NCI-H2171 treated with DMSO at 0.1 percent for 48 hours (cell line): Measurements from ENCODE around the gene ADGRA1.
"Not testable (repeated sequence)": the region's sequence is repeated elsewhere in the genome, so short reads cannot be mapped to it uniquely, and the experiment has no call there.

ENCODE experiments used
- DNase-seq: peaks from one replicate; lab custom pipeline; 2025; lab: John Stamatoyannopoulos, UW

The ADGRA1 gene

DNA sequence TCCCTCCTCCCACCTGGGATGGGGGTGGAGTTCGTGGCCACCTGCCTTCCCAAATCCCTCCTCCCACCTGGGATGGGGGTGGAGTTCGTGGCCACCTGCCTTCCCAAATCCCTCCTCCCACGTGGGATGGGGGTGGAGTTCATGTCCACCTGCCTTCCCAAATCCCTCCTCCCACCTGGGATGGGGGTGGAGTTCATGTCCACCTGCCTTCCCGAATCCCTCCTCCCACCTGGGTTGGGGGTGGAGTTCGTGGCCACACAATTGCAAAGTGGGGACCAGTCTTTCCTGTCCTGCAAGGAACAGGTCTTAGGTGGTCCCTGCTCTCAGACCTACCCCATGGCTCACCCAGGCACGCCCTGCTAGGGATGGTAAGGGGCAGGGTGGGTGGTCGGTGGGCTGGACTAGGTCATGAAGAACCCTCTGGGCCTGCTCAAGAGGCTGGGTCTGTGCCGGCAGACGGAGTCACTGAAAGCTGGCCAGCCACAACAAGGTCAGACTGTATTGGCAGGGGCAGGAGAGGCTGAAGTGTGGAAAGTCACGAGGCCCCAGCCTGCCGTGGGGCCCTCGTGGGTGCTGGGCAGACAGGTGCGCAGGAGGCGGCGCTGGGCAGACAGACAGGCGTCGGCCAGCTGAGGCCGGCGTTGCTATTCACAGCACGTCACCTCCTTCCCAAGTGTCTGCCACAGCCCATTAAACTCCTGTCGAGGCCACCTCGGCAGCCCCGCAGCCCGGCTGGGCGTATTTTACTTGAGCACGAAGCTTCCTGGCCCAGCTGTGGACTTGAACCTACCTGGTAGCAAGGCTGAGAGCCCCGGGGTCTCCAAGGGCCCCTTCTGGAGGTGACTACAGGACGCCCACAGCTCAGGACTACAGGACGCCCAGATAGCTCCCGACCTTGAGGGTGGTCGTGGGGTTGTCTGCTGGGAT is 76.4 kb downstream of the ADGRA1 start:
- DNase-seq: no peak

GRCh38 chr10:133164816-133165555 is 77.3 kb downstream of the ADGRA1 start:
- no peak for DNase-seq

DNA sequence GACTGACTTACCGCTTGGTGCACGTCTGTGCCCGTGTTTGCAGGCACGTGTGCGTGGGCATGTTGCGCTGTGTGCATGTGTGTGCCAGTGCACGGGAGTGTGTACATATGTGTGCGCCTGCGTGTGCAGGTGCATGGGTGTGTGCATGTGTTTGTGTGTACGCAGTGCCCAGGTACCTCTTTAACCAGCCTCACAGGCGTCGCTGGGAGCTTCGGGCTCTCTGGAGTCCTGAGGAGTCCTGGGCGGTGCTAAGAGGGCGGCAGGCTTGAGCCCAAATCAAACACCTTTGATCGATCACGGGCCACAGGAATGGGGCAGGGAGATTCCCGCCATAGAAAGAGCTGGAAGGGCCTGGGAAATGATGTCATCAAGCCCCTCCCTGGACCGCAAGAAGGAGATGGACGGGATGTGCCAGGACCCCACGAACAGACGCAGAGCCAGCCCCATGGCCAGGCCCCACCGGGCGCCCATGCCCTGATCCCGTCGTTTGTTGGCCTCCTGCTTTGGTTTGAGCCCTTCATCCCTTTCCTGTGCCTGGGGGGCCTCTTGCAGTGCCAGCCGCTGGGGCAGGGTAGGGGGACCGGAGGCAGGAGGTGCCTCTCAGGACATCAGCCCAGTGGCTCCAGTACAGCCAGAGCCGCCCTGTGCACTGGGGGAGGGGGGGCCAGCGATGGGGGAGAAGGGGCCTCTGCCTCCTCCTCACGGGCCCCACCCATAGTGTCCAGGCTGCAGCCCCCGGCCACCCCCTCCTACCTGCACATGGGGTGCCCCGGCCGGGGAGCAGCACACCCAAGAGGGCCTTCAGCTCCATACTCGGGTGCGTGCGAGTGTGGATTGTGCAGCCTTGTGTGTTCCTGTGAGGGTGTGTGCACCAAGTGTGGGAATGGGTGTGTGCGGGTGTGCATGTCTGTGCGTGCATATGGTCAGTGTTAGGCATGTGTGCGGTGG is 78.1 kb downstream of the ADGRA1 start:
- DNase-seq: no peak

- no peak for DNase-seq
Measured at GRCh38 chr10:133166504-133166827, 78.7 kb downstream of the ADGRA1 start.

GRCh38 chr10:133166828-133167692 is 79.3 kb downstream of the ADGRA1 start:
- no peak for DNase-seq

DNA sequence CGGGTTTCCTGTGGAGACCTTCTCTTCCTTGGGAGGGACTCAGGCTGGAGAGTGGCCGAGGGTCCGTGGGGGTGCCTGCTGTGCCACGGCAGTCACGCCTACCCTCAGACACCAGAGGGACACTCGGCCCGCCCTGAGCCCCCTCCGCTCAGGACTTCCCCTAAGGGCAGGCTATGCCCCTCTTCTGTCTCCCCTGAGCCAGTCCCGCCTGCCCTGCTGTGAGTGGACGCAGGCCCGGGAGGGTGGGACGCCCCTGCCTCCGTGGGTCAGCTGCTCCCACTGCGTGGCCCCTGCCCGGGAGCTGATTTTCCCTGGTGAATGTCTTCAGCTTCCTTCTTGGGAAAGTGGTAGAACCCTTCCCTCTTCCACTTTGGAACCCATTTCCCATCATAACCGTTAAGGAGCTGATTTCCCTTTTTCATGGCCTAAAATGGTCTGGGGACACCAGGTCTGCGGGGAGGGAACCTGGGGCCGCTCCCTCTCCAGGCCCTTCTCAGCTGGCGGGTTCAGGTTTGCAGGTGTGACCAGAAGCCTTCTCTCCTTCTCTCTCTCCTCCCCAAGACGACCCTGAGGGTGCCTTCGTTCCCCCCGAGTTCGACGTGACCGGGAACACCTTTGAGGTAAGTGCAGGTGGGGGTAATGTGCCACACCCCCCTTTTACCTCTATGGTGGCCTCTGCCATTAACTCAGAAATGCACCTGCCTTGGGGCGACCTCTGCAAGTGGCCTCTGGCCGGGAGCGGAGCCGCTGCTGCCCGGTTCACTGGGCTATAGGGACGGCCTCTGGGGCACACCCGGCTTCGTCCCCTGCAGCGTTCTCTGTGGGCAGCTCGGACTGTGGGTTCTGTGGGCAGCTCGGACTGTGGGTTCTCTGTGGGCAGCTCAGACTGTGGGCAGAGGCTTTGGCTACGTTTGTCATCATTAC is 80.2 kb downstream of the ADGRA1 start:
- no peak for DNase-seq

GRCh38 chr10:133168617-133169031 is 80.9 kb downstream of the ADGRA1 start:
- DNase-seq: no peak

- DNase-seq: no peak
Measured at GRCh38 chr10:133169173-133169947, 81.6 kb downstream of the ADGRA1 start.

DNA sequence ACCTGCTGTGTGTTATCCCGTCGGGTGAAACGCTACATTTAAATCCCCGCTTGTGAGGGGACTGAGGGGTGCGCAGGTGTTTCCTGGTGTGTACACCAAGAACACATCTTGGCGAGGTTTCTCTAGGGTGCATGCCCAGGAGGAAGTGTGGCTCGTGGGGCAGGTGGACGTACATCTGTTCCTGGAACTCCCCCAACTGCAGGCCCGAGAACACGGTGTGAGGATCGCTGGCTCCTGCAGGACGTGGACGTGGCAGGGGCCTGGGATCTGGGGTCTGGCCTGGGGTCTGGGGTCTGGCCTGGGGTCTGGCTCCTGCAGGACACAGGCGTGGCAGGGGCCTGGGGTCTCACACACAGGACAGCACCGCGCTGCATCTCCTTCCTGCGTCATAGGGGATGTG is 82.4 kb downstream of the ADGRA1 start:
- no peak for DNase-seq

DNA sequence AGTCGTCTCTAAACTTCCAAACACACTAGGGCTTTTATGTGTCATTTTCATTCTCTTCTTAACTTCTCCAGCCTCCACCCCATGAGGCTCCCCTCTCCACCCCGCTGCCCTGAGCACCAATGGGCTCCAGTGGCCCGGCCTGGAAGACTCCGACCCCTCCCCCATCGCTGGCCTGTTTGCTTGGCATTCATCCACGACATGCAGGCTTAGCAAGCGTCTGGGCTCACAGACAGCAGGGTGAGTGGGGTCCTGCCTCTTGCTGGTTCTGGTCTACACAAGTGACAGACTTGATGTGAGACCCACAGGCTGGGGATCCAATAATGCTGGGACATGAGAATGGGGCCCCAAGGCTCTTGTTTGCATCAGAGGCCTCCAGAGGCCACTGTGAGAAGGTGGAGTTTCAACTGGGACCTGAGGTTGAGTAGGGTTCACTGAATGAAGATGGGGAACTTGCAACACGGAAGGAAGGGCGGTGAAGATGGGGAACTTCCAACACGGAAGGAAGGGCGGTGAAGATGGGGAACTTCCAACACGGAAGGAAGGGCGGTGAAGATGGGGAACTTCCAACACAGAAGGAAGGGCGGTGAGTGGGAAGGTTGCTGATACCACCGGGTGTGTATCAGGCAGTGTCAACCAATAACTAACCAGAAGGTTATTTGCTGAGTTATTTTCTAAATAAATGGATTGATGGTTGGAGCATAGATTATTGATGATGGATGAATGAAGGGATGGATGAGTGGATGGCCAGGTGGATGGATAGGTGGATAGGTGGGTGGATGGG is 86.3 kb downstream of the ADGRA1 start:
- DNase-seq: no peak

GRCh38 chr10:133174689-133175263 is 87.1 kb downstream of the ADGRA1 start:
- DNase-seq: no peak

GRCh38 chr10:133175624-133176023 is 87.9 kb downstream of the ADGRA1 start:
- not testable (repeated sequence) for DNase-seq

DNA sequence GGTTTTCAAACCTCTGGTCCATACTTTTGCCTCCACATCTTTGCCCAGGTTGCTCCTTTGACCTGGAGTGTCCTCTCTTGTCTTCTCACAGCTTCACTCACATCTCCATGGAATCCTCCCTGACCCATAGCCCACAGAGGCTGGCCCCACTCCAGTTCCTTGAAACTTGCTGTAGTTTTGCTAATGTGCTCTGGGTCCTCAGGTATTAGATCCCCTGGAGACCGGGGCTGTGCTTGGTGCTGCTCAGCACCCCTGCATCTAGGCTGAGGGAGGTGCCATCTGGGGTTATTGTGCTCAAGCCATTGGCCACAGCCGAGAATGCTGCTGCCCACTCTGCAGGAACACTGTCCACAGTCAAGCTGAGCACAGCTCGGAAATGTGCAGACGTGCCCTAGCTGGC is 88.8 kb downstream of the ADGRA1 start:
- no peak for DNase-seq

DNA sequence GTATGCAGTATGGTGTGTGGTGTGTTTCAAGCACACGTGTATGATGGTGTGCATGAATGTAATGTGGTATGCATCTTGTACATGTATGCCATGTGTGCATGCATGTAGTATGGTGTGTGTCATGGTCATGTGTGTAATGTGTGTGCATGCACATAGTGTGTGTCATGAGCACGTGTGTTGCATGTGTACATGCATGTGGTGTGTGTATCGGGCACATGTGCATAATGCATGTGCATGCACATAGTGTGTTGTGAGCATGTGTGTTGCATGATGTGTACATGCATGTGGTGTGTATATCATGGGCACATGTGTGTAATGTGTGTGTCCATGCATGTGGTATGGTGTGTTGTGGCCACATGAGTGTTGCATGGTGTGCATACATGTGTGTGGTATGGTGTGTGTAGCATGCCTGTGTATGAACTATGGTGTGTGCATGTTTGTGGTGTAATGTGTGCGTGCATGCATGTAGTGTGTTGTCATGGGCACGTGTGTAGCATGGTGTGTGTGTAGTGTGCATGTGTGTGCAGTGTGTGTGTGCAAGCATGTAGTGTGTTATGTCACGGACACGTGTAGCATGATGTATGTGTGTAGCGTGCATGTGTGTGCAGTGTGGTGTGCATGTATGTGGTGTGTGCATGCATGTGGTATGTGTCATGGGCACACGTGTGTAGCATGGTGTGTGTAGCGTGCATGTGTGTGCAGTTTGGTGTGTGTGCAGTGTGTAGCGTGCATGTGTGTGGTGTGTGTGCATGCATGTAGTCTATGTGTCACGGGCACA is 89.8 kb downstream of the ADGRA1 start:
- DNase-seq: no peak

DNA sequence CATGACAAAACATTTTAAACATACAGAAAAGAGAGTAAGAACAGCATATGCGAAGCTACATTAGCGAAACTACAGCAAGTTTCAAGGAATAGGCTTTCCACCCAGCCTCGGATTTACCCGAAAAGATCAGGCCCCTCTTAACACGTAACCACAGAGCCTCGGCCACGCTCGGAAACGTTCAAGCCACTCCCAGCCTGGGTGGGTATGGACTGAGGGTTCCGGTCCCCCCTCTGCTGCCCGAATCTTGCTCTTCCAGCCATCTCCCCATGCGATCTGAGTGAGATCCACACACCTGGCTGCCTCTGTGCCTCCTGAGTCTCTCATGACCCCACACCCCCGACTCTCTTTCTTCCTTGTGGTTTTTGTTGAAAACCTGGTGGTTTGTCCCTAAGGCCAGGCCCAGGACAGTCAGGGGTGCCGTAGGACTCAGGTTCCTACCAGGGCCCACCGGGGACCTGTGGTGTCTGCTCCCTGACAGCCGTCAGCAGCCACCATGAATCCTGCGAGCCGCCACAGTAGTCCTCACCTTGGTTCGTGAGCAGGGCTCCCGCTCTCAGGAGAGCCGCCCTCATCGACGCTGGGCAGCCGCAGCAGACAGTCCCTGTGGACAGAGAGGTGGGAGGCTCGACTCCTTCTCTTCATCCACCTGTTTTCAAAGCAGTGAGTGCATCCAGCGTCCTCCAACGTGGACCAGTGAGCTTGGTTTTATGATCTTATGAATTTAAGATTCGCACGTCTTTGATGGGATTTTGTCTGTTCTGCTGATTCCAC is 90.8 kb downstream of the ADGRA1 start:
- no peak for DNase-seq

DNA sequence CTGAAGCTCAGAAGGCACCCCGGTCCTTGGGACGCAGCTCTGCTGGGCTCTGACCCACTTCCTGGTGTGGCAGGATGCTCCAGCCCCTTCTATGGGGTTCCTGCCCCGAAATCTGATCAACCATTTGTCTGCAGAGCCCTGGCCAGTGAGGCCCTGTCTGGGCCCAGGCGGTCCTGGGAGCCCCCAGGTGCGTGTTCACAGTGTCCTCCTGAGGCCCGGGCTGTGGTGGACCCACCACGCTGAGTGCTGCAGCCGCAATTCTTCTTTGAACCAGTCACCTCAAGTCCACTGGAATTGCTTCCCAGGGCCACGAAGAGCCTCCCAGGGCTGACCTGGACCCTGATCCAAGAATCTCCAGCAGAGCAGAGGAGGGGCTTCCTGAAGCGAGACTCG is 91.4 kb downstream of the ADGRA1 start:
- no peak for DNase-seq

DNA sequence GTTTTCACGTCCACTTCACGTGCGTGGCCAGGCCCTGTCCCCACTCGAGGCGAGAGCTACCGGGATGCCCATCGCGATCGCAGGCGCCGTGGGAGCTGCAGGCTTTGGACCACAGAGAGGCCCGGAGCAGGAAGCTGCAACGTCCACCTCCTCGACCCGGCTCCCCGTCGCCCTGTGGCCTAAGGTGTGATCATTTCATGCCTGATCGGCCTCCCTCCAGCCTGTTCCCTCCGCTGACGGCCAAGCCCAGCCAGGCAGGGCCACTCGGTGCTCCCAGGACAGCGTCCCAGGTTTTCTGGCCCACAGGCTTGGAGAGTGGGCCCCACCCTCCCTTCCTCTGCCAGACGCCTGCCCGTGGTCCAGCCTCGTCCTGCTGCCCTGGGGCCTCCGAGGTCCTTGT is 91.9 kb downstream of the ADGRA1 start:
- no peak for DNase-seq
